Activated CD4-positive, alpha-beta T cell treated with anti-CD3 and anti-CD28 coated beads, Interleukin-2, Interleukin-6, amounts not matched to agents 100 ng/mL and 50 ng/mL, durations not matched to agents 16 hours and 8 hours (primary cell): ENCODE measurements around the gene LZTFL1.

Source experiments
- DNase-seq: peaks from one replicate; pipeline ENCODE4 v3.0.0-alpha.2; 2020

The LZTFL1 gene

DNA sequence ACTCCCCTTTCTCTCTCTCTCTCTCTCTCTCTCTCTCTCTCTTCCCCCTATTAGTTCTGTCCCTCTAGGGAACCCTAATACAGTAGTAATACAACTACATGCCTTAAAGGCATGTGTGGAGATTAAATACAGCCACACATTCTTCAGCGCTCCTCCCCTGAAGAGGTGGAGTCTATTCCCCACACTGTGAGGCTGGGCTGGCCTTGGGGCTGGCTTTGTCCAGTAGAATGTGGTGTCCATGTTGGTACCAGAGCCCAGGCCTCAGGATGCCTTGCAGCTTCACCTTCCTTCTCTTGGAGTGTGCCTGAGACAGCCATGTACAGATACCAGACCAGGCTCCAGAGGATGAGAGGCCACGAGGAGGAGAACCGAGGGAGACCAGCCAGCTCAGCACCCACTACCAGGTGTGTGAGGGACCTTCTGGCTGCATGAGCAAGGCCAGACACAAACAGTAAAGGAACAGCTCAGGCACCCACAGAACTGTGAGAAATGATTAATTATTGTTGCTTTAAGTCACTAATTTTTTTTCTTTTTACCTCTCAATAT is 56.2 kb downstream of the LZTFL1 start:
- DNase-seq = no peak

DNA sequence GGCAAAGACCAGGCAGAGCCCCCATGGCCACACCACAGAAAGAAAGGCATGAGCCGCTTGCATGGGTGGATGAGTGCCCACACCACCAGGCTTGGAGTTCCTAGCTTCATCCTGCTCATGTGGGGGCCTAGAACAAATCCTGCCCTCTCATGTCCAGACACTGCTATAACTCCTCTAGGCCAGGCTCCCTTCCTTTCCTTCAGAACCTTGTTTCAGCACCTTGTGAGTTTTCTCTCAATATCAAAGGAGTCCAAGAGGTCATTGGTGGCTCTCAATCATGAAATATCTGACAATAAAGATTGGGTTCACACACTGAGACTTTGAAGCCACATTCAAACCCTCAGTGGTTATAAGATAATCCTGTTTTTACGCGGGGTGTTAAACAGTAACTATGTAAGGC is 58.3 kb downstream of the LZTFL1 start:
- no peak for DNase-seq

DNA sequence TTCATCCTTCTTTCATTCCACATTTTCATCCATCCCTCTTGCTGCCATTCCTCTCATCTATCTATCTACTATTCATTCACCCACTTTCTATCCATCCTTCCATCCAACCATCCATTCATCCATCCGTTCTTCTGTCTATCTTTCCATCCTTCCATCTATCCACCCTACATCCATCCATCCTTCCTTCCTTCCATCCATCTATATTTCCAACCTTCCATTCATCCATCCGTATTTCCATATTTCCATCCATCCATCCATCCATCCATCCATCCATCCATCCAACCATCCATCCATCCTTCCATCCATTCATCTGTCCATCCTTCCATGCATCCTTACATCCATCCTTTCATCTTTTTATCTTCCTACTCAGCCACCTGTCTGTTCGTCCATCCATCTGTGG is 59.5 kb downstream of the LZTFL1 start:
- no peak for DNase-seq

DNA sequence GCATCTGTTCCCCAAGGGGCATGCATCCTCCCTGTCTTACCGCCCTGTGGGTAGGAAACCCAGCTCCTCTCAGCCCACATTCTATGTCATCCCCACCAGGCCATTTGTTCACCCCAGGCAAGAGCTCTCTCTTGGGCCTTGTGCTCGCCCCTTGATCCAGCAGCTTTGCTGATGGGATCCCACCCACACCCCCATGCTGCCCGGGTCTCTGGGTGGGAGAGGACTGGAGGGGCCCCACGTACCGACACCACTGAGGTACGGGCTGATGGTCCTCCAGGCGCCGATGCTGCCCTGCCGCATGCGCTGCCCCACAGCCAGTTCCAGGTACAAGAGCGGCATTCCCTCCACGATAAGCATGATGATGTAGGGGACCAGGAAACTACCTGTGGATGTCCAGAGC is 60.1 kb downstream of the LZTFL1 start:
- DNase-seq = no peak

DNA sequence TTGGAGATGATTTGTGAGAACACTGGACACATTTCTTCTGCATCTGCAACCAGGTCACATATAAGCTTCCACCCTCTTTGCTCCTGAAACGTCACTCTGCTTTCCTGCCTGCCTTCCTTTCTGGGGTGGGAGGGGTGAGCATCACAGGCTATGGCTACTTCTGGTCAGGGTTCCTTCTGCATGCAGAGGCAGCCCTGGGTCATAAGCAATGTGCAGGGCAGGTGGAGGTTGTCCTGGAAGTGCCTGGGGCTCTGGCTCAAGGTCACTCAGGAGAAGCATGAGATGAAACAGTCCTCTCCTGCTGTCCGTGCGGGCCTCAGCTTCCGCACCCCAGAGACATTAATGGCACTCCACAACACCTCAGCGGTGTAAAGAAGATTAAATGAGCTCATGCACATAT is 60.6 kb downstream of the LZTFL1 start:
- DNase-seq = no peak

DNA sequence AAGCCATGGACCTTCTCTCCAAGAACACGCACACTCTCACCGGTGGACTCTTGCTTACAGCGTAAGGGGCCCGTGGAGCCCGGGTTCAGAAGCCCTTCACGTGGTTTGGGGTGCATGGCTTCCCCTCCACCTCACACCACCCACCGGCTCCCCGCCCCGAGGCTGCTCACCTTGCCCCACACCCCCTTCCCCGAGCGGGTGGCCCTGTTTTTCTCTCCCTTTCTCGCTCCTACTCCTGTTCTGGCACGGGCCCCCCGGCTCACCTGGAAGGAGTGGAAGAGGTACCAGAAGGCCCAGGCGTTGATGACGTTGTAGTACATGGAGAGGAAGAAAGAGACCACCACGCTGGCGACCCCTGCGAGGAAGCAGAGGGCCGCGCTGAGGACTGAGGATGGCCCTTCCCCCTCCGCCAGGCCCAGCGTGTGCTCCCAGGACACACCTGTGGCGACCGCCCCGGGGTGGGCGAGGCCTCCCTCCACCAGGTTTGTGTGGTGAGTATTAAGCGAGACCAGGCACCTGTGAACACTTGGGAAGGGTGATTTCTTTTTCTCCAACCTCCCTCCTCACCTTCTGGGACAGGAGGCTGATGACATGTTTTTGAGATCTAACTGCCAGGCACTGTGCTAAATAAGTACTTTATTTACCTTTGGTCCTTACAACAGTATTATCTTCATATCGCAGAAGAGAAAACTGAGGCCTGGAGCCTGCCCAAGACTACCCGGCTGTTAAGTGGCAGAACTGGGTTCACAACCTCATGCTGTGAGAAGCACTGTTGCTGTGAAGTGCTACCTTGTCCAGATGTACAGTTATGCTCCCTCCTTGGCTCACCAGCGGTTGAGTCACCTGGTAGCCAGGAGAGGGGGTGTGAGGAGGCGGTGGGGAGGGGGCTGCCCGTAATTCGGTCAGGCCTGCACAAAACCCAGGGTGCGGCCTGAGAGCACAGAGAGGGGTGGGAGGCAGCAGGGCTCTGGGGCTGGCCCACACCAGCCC is 61.9 kb downstream of the LZTFL1 start:
- no peak for DNase-seq

DNA sequence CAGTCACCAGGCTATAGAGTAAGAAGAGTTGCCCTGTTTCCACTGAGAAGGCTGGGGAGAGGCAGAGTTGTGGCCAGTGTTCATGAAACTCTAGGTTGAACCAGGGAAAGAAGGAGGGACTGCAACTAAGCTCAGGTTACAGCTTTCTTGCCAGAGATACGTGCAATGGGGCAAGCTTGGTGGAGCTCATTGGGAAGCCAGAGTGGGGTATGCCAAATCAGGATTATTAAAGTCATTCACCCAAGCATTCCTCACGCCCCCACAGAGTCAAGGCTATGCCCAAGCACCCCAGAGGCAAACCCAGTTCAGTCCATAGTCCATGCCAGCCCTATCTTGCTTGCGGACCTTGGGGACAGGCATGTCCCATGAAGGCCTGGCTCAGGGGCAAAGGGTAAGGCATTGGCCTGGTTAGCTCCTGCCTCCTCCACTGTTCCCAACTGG is 63.1 kb downstream of the LZTFL1 start:
- no peak for DNase-seq

DNA sequence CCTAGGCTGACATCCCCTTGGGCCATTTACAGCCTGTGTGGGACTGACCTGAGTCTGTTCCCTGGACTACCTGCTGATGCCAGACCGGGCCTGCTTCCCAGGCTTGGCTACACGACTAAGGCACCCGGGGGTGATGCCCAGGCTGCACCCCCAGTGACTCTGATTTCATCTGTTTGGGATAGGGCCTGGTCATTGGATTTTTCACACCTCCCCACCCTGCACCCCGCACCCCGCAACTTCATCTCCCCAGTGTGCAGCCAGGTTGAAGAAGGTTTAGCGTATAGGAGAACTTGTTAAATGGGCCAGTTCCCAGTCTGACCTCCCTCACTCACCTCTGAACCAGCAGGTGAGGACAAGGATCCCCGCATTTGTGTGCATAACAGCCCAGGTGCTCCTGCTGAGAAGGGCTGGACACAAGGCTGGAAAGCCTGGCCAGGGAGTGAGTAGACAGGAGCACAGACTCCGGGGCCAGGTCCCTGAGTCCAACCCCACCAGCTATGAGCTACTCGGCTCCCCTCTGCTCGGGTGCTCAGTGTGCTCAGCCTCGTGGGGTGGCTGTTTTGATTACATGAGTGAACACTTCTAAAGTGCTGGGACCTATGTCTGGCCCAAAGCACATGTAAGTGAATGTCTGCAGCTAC is 64.1 kb downstream of the LZTFL1 start:
- no peak for DNase-seq

DNA sequence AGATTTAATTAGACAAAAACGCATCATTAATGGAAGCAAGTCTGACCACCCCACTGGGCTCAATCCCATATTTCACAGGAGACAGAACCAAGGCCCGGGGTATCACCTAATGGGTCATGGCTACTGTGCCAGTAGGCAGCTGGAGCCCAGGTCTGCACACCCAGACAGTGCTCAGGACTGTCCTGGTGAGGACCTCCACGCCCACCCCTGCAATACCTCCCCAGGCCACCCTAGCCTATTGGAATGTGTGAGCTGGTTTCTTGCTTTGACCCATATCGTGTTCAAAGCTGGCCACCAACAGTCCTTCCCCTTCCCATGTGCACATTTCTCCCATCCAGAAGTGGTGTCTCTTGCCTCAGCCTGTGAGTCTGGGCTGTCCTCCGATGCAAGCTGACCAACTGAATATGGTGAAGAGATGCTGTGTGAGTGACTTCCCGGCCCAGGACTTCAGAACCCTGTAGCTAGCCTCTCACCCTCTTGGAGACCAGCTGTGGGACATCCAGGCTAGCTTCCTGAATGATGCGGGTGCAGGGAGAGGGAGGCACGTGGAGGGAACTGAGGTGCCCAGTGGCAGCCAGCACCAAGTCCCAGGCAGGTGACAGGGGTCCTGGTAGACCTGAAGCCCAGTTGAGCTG is 64.7 kb downstream of the LZTFL1 start:
- DNase-seq = no peak

DNA sequence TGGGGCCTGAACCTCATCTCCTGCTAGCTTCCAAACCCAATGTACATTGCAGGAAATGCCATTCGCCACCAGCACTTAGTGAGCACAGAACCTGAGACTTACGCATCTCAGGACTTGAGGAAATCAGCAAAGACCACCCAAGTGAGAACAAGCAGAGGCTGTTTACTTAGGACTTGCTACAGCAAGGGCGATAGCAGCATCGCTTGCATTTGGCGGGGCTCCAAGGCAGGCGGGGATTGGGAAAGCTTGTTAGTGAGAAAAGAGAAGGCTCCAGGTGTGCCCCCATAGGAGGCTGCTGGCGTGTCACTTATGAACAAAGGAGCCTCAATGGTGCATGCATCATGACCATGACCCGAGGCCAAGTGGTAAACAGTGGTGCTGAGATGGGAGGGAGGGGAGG is 65.3 kb downstream of the LZTFL1 start:
- DNase-seq = no peak

DNA sequence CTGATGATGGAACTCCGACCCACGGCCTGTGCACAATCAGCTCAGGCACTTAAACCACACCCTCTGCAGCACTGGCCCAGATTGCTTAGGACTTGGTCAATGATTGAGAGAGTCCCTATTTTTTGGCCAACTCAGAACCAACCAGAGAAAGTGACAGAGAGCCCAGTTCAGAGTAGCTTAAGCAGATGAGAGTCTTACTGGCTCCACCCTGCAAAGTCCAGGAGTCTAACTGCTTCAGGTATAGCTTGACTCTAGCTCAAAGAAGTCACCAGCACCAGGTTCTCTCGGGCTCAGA is 65.7 kb downstream of the LZTFL1 start:
- DNase-seq = no peak

DNA sequence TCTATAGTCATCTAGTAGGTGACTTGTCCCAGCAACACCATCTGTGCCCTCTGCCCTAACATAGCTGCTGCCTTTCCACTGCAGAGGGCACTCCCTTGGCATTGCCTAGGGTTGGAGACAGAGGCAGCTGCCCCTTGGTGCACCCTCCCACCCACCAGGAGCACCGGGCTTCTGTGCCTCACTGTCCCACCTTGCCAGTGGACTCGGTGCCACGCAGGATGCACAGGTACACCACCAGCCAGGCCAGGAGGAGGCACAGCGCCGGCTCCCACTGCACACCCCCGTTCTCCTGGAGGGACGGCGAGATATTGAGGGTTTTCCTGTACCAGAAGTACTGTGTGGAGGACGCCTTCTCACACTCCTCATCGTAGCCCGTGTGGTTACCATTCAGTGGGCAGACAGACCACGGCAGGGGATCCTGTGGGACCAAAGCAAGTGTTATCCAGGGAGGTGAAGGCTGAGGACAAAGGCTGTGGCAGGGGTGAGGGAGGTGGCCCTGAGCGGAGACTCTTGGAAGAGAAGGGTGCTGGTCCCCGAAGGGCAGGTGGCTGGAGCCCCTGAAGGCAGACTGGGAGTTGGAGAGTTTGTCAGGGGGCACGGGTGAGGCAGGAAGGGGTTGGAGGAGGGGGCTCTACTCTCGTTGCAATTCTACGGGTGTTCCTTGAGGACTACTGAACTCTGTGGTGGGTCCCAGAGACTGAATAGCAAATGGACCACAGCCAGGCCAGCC is 66.2 kb downstream of the LZTFL1 start:
- no peak for DNase-seq

DNA sequence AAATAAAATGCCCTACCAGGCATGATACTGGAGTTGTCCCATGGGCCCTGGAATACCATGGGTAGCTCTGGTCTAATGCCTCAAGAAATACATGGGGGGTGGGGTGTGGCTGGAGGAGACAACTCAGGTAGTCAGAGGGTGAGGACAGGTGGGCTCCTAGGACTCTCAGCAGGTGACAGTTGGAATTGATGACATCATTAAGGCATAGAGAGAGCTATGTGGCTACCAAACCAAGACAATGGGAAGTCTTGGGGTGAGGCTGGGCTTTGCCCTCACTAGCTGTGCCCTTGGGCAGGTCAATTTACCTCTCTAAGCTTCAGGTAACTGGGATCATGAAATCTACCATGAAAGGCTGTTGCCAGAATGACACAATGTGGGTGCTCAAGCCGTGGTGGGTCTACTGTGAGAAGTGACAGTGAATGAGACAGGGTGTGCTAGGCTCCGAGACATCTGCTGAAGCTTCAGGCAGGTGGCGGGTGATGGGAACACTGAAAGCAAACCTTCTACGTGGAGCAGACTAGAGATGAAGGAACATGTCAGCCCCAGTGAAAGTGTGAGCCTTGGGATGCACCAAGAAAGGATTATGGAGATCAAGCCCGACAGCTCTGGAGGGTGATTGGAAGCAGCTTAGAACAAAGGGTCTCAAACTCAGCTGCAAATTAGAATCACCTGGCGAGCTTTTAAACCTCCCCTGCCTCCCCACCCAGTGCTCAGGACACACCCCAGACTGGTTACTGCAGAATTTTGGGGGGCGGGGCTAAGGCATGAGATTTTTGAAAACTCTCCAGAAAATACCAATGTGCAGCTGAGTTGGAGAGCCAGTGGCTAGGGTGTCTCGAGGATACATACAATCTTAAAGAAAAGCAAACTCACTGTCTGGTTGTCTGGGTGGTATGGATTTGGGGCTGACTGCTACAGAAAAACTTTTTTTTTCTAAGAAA is 67.1 kb downstream of the LZTFL1 start:
- DNase-seq = no peak

DNA sequence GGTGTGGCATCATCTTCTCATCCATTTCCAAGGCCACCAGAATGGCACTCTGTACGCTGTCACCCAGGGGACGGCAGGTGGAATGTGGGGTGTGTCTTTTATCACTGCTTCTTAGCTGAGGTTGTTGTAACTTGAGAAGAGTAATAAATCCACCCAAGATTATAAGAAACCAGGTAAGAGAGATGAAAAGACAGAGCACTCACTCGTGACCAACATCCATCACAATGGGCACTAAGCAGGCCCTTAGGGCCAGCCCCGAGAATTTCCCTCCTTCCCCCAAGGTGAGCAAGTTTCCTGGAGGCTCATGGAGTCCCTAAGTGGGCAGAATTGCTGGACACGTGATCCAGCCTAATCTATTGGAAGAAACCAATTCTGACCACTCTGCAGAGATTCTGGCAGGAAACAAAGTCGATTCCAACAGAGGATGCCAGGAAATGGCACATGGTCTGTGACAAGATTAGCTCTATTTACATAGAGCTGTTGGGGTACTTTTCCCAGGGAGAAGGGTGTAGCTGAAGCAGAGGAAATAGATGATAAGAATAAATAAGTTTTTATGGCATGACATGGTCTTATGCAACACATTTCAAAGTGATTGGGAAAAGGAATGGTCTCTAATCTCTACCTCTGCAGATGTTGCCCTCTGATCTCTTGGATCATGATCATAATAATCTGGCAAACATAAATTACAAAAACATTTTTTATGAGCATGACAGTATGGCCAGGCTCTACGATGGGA is 68.0 kb downstream of the LZTFL1 start:
- DNase-seq = no peak
